GM19395 (cell line): ENCODE data around the gene YIPF2.
"Not testable (repeated sequence)": the region's sequence is repeated elsewhere in the genome, so short reads cannot be mapped to it uniquely, and the experiment has no call there.

Experiments used
- ATAC-seq: cut with Tn5 transposase; IDR thresholded peaks from one replicate; pipeline ENCODE4 v1.9.1; 2021; ENCODE audit warnings: mild to moderate bottlenecking, moderate library complexity; ENCODE audit not compliant: unreplicated experiment

Gene YIPF2

GRCh38 chr19:10928563-10929401 lies at the start of gene YIPF2, which contains the start of gene TIMM29:
YIPF2 (minus strand) TSS chr19:10928639; CDS start chr19:10928410, 229 bp downstream.
TIMM29 (plus strand) TSS chr19:10928811; CDS start chr19:10928823, 12 bp downstream.
- peak; percentile 83 for ATAC-seq

- no peak for ATAC-seq
These were observed 49.3 kb upstream of the YIPF2 start for GRCh38 chr19:10977742-10978092.

DNA sequence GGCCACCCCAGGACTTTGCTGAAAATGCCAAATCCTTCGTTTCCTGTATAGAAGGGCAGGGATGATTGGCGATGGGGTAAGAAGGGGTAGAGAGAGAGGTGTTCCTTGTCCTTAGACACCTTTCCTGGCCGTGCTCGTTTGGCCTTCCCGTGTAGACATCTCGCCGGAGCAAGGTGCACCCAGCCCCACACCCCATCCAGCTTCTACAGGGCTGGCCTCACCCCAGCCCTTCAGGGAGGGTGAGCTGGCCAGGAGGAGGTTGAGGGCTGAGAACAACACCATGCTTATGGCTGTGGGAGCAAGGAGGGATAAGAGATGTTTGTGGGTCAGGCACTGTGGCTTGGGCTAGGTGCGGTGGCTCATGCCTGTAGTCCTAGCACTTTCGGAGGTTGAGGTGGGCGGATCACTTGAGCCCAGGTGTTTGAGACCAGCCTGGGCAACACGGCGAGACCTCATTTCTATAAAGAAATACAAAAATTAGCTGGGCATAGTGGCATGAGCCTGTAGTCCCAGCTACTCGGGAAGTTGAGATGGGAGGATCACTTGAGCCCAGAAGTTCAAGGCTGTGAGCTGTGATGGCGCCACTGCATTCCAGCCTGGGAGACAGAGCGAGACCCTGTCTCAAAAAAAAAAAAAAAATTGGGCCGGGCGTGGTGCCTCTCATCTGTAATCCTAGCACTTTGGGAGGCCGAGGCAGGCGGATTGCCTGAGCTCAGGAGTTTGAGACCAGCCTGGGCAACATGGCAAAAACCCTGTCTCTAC lies 47.9 kb upstream of the YIPF2 start:
- no peak for ATAC-seq

DNA sequence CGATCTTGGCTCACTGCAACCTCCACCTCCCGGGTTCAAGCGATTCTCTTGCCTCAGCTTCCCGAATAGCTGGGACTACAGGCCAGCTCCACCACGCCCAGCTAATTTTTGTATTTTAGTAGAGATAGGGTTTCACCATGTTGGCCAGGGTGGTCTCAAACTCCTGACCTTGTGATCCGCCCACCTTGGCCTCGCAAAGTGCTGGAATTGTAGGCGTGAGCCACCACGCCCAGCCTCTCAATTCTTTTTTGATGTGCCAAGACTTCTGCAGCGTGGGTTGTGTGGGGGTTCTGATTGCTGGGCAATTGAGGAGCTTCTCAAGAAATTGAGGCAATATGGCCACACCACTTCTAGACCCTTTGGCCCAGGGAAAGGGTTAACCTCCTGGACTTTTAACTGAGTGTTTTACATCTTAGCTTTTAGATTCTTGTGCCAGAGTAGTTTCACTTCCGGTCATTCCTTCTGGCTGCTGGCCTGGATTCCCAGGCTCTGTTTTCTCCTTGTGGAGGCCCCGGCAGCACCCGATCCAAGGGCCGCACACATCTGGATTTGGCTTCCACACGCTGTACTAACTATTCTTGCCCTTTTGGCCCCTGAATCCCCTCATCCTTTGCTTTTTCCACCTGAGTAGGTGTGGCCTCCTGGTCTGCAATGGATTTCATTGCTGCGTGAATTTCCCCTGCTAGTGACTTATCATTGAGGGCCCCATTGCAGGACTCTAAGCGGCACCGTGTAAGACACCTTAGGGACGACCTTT lies 47.1 kb upstream of the YIPF2 start:
- no peak for ATAC-seq

GRCh38 chr19:10971107-10971726 lies 42.8 kb upstream of the YIPF2 start:
- no peak for ATAC-seq

GRCh38 chr19:10968527-10969135 lies 40.2 kb upstream of the YIPF2 start:
- ATAC-seq = no peak

GRCh38 chr19:10966809-10967208 lies 38.4 kb upstream of the YIPF2 start:
- ATAC-seq = no peak

- no peak for ATAC-seq
These were observed 37.0 kb upstream of the YIPF2 start for GRCh38 chr19:10965398-10965797.

DNA sequence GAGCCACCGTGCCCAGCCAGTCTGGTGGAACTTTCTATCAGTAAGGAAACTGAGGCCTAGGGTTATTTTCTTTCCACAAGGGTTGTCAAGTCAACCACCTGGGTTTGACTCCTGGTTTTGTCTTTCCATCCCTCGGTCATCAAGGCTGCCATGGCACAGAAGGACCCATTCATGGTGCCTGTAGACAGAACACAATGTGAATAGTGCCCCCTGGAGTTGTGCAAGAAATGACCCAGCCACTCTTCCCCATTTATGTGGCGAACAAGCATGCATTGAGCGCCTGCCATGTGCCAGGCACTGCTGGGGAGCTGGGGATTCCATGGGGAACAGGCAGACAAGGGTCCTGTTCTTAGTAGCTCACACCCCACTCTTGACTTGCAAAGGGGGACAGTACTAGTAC lies 36.5 kb upstream of the YIPF2 start:
- ATAC-seq = no peak

DNA sequence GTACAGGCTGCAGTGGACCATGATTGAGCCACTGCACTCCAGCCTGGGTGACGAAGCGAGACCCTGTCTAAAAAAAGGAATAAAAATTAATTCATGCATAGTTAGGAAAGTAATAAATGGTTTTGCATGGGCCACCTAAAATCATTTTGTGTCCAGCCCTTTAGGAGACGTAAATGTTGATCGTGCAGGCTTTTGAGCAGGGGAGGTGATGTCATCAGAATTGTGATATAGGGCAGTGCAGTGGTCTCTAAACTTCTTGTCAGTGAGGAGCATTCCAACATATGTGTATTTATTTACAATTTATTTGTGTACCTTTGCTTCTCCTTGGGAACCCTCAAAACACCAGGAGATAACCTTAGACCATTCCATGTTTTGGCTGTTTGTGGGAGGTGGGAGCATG lies 35.4 kb upstream of the YIPF2 start:
- ATAC-seq = no peak

GRCh38 chr19:10962863-10963262 lies 34.4 kb upstream of the YIPF2 start:
- ATAC-seq = no peak

DNA sequence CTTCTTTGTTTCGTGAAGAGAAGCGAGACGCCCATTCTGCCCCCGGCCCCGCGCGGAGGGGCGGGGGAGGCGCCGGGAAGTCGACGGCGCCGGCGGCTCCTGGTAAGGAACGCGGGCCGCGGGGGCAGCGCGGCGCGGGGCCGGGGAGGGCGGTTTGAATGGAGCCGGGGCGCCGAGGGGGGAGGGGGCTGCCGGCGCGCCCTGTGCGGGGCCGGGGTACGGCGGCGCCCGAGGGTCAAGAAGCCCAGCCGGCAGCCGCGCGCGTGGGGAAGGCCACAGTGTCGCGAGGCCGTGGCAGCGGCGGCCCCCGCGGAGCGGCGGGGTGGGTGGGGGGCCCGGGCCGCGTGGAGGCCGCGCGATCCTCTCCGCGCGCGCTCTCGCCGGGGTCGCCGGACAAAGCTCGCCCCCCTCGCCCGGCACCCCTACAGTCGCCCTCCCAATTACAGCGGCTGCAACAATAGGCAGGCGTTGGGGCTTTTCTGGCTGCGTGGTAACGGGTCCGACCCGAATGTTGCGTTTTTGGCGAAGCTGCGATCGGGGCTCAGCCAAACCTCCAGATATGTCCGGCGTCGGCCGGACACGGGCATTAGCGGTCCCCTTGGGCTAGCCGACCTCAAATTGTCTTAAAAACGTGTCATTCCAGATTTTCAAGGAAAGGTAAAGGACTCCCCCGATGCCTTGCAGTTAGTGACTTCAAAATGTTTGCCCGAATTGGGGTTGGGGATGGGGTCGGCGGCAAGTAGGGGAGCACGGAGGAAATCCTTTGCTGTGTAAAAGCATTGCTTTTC lies 32.8 kb upstream of the YIPF2 start:
- peak; percentile 29 for ATAC-seq

DNA sequence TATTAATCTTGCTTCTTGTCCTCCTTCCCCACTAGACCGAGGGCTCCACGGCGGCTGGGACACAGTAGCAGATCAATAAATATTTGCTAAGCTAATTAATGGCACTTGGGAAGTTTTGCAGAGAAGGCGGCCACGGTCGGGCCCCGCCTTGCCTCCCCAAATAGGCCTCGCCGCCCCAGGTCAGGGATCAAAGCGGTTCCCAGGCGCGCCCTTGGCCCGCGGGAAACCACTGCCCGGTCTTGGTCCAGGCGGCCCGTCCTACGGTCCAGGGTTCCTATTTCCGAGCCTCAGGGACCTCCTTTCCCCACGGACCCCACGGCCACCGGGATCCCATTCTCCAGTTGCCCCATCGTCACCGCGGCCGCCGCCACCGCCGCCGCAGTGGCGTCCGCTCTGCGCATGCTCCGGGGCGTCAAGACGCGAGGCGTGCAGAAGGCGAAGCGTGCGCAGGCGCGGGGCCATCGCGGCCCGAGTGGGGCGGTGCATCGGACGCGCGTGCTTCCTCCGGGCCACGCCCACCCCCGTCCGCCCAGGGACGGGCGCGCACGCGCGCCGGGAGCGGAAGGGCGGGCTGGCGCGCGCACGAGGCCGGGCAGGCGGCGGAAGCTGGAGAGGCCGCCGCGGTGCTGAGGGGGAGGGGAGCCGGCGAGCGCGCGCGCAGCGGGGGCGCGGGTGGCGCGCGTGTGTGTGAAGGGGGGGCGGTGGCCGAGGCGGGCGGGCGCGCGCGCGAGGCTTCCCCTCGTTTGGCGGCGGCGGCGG lies 32.1 kb upstream of the YIPF2 start, which contains the start of gene SMARCA4:
SMARCA4 (plus strand) TSS at position 717 of the 759 bp plus-strand sequence. CDS start 23,122 bp downstream, outside the sequence.
- peak; percentile 69 for ATAC-seq

- ATAC-seq = not testable (repeated sequence)
These were observed 31.0 kb upstream of the YIPF2 start for GRCh38 chr19:10959277-10959968.

GRCh38 chr19:10952809-10953208 lies 24.4 kb upstream of the YIPF2 start:
- no peak for ATAC-seq

GRCh38 chr19:10946958-10947657 lies 18.7 kb upstream of the YIPF2 start:
- ATAC-seq = no peak

- no peak for ATAC-seq
These were observed 16.8 kb upstream of the YIPF2 start for GRCh38 chr19:10945264-10945663.

DNA sequence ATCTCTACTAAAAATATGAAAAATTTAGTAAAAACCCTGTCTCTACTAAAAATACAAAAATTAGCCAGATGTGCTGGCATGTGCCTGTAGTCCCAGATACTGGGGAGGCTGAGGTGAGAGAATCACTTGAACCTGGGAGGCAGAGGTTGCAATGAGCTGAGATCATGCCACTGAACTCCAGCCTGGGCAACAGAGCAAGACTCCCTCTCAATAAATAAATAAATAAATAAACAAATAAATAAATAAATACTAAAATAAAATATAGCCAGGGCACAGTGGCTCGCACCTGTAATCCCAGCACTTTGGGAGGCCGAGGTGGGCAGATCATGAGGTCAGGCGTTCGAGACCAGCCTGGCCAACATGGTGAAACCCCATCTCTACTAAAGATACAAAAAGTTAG lies 15.0 kb upstream of the YIPF2 start:
- ATAC-seq = not testable (repeated sequence)
